HG03342 (cell line): Measurements from ENCODE around the gene NRL.
"Not testable (repeated sequence)": the region's sequence is repeated elsewhere in the genome, so short reads cannot be mapped to it uniquely, and the experiment has no call there.

Experiments used
- ATAC-seq: cut with Tn5 transposase; IDR thresholded peaks from one replicate; pipeline ENCODE4 v1.9.1; 2021; ENCODE audit warnings: mild to moderate bottlenecking, moderate library complexity; ENCODE audit not compliant: unreplicated experiment

NRL gene

GRCh38 chr14:24127673-24128072 is 12.9 kb upstream of the NRL start:
- no peak for ATAC-seq

- no peak for ATAC-seq
Observed at GRCh38 chr14:24126939-24127338, 12.2 kb upstream of the NRL start.

- ATAC-seq = no peak
Observed at GRCh38 chr14:24123424-24124417, 9.0 kb upstream of the NRL start.

GRCh38 chr14:24122898-24123297 is 8.1 kb upstream of the NRL start:
- ATAC-seq = no peak

GRCh38 chr14:24122416-24122815 is 7.7 kb upstream of the NRL start:
- no peak for ATAC-seq

- no peak for ATAC-seq
Observed at GRCh38 chr14:24121210-24121609, 6.5 kb upstream of the NRL start.

GRCh38 chr14:24119691-24120090 is 4.9 kb upstream of the NRL start:
- ATAC-seq = no peak

- no peak for ATAC-seq
Observed at GRCh38 chr14:24117179-24117578, 2.4 kb upstream of the NRL start.

GRCh38 chr14:24116128-24116814 is 1.5 kb upstream of the NRL start:
- ATAC-seq = no peak

- no peak for ATAC-seq
Observed at GRCh38 chr14:24115422-24116127, 826 bp upstream of the NRL start.

- ATAC-seq = peak; percentile 25
Observed at GRCh38 chr14:24113801-24114531, 783 bp downstream of the NRL start.

- ATAC-seq = no peak
Observed at GRCh38 chr14:24113379-24113800, 1.4 kb downstream of the NRL start.

GRCh38 chr14:24110523-24110922 is 4.2 kb downstream of the NRL start:
- no peak for ATAC-seq

- ATAC-seq = no peak
Observed at GRCh38 chr14:24110060-24110459, 4.7 kb downstream of the NRL start.

GRCh38 chr14:24108336-24108874 is 6.3 kb downstream of the NRL start:
- peak; percentile 22 for ATAC-seq

- no peak for ATAC-seq
Observed at GRCh38 chr14:24106672-24107271, 8.0 kb downstream of the NRL start.

GRCh38 chr14:24105609-24106239 is 9.0 kb downstream of the NRL start:
- not testable (repeated sequence) for ATAC-seq

GRCh38 chr14:24103451-24103850 is 11.3 kb downstream of the NRL start:
- ATAC-seq = no peak

- no peak for ATAC-seq
Observed at GRCh38 chr14:24102357-24103048, 12.2 kb downstream of the NRL start.
